Activated CD4-positive, alpha-beta T cell treated with anti-CD3 and anti-CD28 coated beads, Interleukin-2, Interleukin-4, amounts not matched to agents 100 ng/mL and 50 ng/mL, durations not matched to agents 16 hours and 8 hours (primary cell): ENCODE data around the gene CA6.
"Not testable (repeated sequence)": the region's sequence is repeated elsewhere in the genome, so short reads cannot be mapped to it uniquely, and the experiment has no call there.

Experiments used
- DNase-seq: peaks from one replicate; pipeline ENCODE4 v3.0.0-alpha.2; 2020; ENCODE audit warnings: low spot score

Gene CA6

DNA sequence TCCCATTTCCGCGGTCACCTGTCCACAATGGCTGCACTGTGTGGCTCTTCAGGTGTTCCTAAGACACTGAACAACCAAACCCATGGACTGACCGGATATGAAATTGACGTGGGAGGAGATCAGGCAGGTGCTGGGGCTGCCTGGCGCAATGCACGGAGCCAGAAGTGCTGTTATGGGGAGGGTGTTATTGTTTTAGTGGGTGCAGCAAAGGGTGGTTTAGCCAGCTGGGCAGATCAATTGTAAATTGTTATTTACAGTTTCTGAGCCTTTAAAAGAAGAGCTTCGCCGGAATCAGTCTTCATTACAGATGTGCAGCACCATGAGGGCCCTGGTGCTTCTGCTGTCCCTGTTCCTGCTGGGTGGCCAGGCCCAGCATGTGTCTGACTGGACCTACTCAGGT lies at the start of gene CA6:
TSS of gene CA6 (plus strand) at position 301 of the 400 bp plus-strand sequence. CDS start at position 320, 19 bp downstream.
- DNase-seq, result no peak

GRCh38 chr1:8896775-8897174 lies 48.9 kb upstream of the CA6 start:
- not testable (repeated sequence) for DNase-seq

- not testable (repeated sequence) for DNase-seq
These were observed 48.2 kb upstream of the CA6 start for GRCh38 chr1:8897505-8897904.

- DNase-seq, result not testable (repeated sequence)
These were observed 47.2 kb upstream of the CA6 start for GRCh38 chr1:8898418-8898817.

- no peak for DNase-seq
These were observed 46.6 kb upstream of the CA6 start for GRCh38 chr1:8899046-8899445.

DNA sequence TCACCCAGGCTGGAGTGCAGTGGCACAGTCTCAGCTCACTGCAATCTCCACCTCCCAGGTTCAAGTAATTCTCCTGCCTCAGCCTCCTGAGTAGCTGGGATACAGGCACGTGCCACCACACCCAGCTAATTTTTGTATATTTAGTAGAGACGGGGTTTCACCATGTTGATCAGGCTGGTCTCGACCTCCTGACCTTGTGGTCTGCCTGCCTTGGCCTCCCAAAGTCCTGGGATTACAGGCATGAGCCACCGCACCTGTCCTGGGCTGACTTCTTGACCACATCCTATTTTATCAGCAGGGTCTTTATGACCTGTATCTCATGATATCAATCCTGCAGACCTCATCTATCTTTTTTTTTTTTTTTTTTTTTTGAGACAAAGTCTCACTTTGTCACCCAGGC lies 45.0 kb upstream of the CA6 start:
- not testable (repeated sequence) for DNase-seq

- no peak for DNase-seq
These were observed 42.9 kb upstream of the CA6 start for GRCh38 chr1:8902765-8903164.

DNA sequence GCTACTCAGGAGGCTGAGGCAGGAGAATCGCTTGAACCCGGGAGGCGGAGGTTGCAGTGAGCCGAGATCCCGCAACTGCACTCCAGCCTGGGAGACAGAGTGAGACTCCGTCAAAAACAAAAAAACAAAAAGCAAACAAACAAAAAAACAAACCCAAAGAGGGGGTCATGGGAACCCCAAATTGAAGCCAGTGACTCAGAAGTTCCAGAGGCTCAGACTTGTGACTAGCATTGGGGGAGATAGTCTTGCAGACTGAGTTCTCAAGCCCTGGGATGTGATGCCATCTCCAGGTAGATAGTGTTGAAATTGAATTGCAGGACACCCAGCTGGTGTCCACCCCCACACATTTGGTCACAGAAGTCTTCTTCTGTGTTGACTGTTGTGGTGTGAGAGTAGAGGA lies 42.3 kb upstream of the CA6 start:
- no peak for DNase-seq

GRCh38 chr1:8903908-8904650 lies 41.6 kb upstream of the CA6 start:
- DNase-seq, result no peak

DNA sequence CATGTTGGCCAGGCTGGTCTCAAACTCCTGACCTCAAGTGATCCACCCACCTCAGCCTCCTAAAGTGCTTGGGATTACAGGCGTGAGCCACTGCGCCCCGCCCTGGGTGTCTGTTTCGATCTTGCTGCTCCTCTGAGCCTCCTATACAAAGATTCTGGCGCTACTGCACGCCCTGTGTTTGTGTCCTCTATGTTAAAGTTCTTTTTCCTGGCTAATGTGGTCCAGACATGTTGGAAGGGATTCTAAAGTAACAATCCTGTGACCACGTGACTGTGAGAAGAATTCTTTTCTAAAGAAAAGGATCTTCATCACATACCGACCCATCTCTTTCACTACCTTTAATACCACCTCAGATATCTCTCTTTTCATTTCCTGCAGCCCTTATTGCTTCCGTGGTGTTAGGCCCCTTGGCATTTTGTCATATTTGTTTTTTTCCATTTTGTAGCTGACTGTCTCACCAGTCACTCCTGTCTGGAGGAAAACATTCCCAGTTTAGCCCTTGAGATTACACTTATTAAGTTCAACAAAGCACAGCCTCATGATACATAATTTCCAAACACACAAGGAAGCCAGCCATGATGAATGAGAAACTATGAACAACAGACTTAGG lies 40.0 kb upstream of the CA6 start:
- no peak for DNase-seq

DNA sequence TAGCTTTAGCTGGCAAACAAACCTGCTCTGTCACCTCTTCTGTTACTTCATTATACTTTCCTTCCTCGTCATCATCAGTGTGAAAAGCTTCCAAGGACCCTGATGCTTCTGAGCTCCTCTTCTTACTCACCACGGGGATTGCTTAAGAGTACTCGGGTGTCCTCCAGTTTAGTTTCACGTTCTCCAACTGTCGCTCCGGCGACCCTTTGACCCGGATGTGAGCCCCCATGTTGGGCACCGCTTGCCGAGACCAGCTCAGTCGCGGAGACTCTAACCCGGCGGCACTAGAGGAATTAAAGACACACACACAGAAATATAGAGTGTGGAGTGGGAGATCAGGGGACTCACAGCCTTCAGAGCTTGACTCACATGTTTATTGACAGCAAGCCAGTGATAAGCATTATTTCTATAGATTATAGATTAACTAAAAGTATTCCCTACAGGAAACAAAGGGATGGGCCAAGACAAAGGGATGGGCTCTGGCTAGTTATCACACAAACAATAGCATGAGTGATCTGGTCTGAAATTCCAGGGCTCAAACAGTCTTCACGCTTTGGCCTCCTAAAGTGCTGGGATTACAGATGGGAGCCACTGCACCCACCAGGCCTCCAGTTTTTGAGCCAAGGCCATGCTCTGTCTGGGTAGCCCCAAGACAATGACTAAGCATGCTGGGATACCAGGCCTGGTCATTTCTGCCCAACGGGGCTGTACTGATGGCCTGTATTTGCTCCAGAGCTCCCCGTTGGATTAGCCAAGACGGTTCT lies 37.1 kb upstream of the CA6 start:
- DNase-seq, result no peak

GRCh38 chr1:8910331-8910730 lies 35.3 kb upstream of the CA6 start:
- DNase-seq, result no peak

DNA sequence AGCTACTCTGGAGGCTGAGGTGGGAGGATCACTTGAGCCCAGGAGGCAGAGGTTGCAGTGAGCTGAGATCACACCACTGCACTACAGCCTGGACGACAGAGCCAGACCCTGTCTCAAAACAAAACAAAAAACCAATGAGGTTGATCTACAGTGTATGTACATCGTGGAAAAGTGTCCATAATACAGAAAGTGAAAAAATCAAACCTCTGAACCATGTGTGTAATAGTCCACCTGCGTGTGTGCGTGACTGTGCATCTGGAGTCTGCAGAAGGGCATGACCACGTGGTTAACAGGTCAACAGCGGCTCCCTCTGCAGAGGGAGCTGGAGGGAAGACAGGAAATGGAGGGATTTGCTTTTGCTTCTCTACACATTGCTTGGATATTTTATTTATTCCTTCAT lies 34.8 kb upstream of the CA6 start:
- no peak for DNase-seq

GRCh38 chr1:8911416-8912309 lies 34.0 kb upstream of the CA6 start:
- DNase-seq, result no peak

GRCh38 chr1:8913457-8913856 lies 32.2 kb upstream of the CA6 start:
- no peak for DNase-seq

DNA sequence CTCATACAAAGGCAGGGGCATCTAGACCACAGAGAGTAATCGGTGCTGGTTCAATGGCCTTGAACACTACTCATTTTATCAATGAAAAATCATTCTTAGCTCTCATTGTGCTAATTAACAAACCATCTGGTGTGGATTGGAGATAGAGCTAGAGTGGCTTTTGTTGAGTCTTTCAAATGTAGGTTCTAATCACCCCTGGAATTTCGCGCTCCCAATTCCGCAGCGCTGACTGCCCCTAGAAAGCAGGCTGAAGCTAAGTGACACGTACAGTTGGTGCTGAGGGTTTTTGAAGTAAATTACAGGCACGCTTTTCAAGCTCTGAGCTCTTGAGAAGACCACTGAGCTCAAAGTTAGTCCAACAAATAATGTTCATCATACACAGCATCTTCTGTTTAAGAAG lies 31.2 kb upstream of the CA6 start:
- DNase-seq, result no peak

GRCh38 chr1:8915446-8915845 lies 30.2 kb upstream of the CA6 start:
- no peak for DNase-seq

DNA sequence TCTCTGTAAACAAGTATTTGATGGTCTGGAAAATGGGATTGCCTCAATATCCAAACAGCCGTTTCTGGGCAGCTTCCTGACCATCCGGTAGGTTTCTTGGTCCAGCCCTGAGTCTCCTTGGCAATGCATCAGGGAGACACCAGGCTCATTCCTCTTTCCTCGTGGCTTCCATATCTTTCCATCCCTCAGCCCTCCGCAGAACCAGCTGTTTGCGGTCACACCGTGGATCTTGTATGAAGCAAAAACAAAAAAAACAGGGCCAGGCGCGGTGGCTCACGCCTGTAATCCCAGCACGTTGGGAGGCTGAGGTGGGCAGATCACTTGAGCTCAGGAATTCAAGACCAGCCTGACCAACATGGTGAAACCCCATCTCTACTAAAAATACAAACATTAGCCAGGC lies 28.1 kb upstream of the CA6 start:
- DNase-seq, result not testable (repeated sequence)

DNA sequence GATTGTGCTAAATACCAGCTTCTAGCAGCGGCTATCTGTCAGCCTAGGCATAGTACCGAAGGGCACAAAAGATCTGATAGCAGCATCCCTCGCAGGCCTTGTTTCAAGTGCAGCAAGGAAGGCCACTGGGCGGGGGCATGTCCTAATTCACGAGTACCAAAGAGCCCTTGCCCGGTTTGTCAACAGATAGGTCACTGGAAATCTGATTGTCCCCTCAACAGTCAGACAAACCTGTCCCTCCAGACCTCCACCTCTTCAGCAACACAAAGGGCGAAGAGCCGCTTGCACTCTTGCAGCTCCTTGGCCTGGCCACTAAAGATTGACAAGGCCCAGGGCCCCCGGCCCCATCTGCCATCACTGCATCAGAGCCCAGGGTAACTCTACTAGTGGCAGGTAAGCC lies 22.7 kb upstream of the CA6 start:
- DNase-seq, result no peak

- no peak for DNase-seq
These were observed 20.3 kb upstream of the CA6 start for GRCh38 chr1:8925406-8925805.

GRCh38 chr1:8925960-8926359 lies 19.7 kb upstream of the CA6 start:
- no peak for DNase-seq
